Transverse colon (tissue), 4 donors: ENCODE data around the gene CDYL. TPM values are rescaled to one million over a fixed set of nuclear protein-coding genes. Genes with fewer than 3 reads are reported as not detected.
A peak's percentile ranks its signal among the peaks of the same experiment; 100 is the strongest.

Experiments
- DNase-seq: peaks from one replicate; pipeline ENCODE4 v3.0.0-alpha.2; 2019
- H3K27ac ChIP-seq, 4 donors: fragments of 200-600 bp; sonication (generic); 2 replicates each; pipeline ENCODE4 v1.5.1; 2016 to 2018; ENCODE audit warnings: inconsistent platforms in 4 of 4
- H3K27me3 ChIP-seq: fragments of 200-600 bp; sonication (generic); 2 replicates; pipeline ENCODE4 v1.5.1; 2017; ENCODE audit warnings: inconsistent platforms
- H3K36me3 ChIP-seq, 4 donors: fragments of 200-600 bp; sonication (generic); 2 replicates each; pipeline ENCODE4 v1.5.1; 2017 to 2019; ENCODE audit warnings: inconsistent platforms in 4 of 4
- H3K4me1 ChIP-seq, 4 donors: fragments of 200-600 bp; sonication (generic); 2 replicates each; pipeline ENCODE4 v1.5.1; 2017 to 2020; ENCODE audit warnings: inconsistent platforms in 4 of 4
- H3K4me3 ChIP-seq, 4 donors: fragments of 200-600 bp; sonication (generic); 1 replicate in 1 of 4; 2 replicates in 3 of 4; pipeline versions ENCODE4 v1.5.1 to v1.6.1; 2017 to 2019; ENCODE audit warnings: inconsistent platforms in 4 of 4
- H3K9me3 ChIP-seq, 2 donors: fragments of 200-600 bp; sonication (generic); 2 replicates each; pipeline ENCODE4 v1.5.1; 2017 to 2019; ENCODE audit warnings: inconsistent platforms in 2 of 2
- CTCF ChIP-seq, 5 experiments: fragments of 200-600 bp in 3 of 5; fragments of 450-650 bp in 2 of 5; sonication (generic) in 3 of 5; IDR thresholded peaks; 1 replicate in 2 of 5; 2 replicates in 3 of 5; pipeline ENCODE4 v1.5.1; 2016 to 2017; ENCODE audit warnings: antibody characterized with exemption in 5 of 5, inconsistent platforms in 3 of 5, mild to moderate bottlenecking in 2 of 5, moderate library complexity in 1 of 5
- EP300 ChIP-seq: sonication (generic); formaldehyde crosslinking; IDR thresholded peaks from one replicate; pipeline ENCODE4 v1.6.1; 2017; ENCODE audit warnings: antibody characterized with exemption, low read depth
- POLR2A ChIP-seq: fragments of 450-650 bp; IDR thresholded peaks from one replicate; pipeline ENCODE4 v1.6.1; 2016; ENCODE audit warnings: antibody characterized with exemption, mild to moderate bottlenecking, moderate library complexity
- POLR2AphosphoS5 ChIP-seq, 3 donors: sonication (generic); formaldehyde crosslinking; IDR thresholded peaks; one replicate each; pipeline ENCODE4 v1.6.1; 2016; ENCODE audit warnings: antibody characterized with exemption in 3 of 3
- WGBS, 2 donors: methylation state at CpG; one replicate each; pipeline ENCODE4 v1.1.5; 2018; ENCODE audit warnings: low coverage in 1 of 2; 5-methylcytosine and 5-hydroxymethylcytosine counted together
- in situ Hi-C, 4 donors: fragments of 200-750 bp; cut with MboI; loops; one replicate each; pipeline versions ENCODE4 v1.15.0 to v1.15.1; 2017; ENCODE audit warnings: low sequenced_read_pairs in 3 of 4, low pct_ligation_motif_present in 1 of 4, low pct_unique_long_range_greater_than_20kb in 1 of 4
- intact Hi-C: fragments of 100-400 bp; cut with DNase I; formaldehyde crosslinking; loops from one replicate; pipeline ENCODE4 v1.15.1; 2023; ENCODE audit warnings: low total_unique reads
- total RNA-seq, 4 donors: library from RNA; depleted of rRNA; stranded (reverse); fragments of >200 nt; gene quantifications; one replicate each; pipeline ENCODE4 v1.1.0, GENCODE V29; 2016

Gene CDYL
- total RNA-seq, 4 donors from 2014 or later = 23.6 to 40.8 (median 30.0) TPM

- Histone ChIP-seq H3K27ac (peak overlapping the region; percentile 62 to 75 (median 73)), H3K4me3 (no peak overlapping the region), H3K4me1 (peaks cover 7 to 43% (median 23%) of the 10 kb centered on the region in 4 donors), H3K9me3 (no peaks in the 10 kb centered on the region), H3K27me3 (no peaks in the 10 kb centered on the region), H3K36me3 (no peaks in the 10 kb centered on the region)
- WGBS, 2 donors = 39 to 64% methylated on average over 3 of the region's 3 CpGs
- intact Hi-C loops (no loop called here), in situ Hi-C loops (no loop called here)
- TF ChIP-seq POLR2A (no peak), POLR2AphosphoS5 (IDR thresholded peaks at IDR 0.05) (peak in 1 of 3 donors; percentile 3)
- no peak for DNase-seq
Observed at GRCh38 chr6:4880363-4880762, 104.2 kb downstream of the CDYL start.

GRCh38 chr6:4883298-4883697, 107.1 kb downstream of the CDYL start:
- WGBS, 2 donors = 65% methylated on average over 3 of the region's 3 CpGs; no CpG with 5 or more reads in 1 of the 2 donors
- TF ChIP-seq CTCF (IDR thresholded peaks at IDR 0.05) (no peak), EP300 (no peak), POLR2A (no peak), POLR2AphosphoS5 (IDR thresholded peaks at IDR 0.05) (no peak)
- Histone ChIP-seq H3K4me3 (no peak overlapping the region), H3K27ac (no peak overlapping the region), H3K9me3 (no peaks in the 10 kb centered on the region), H3K27me3 (no peaks in the 10 kb centered on the region), H3K4me1 (peaks cover 7 to 30% (median 21%) of the 10 kb centered on the region in 4 donors), H3K36me3 (no peaks in the 10 kb centered on the region)
- in situ Hi-C loops (no loop called here), intact Hi-C loops (no loop called here)
- DNase-seq = no peak

- peaks cover 3 to 30% (median 16%) of the 10 kb centered on the region in 4 donors for H3K4me1 ChIP-seq
- no peak for DNase-seq
- no peaks in the 10 kb centered on the region for H3K36me3 ChIP-seq
- intact Hi-C loops (no loop called here), in situ Hi-C loops (no loop called here)
- no peaks in the 10 kb centered on the region for H3K27me3 ChIP-seq
- no peaks in the 10 kb centered on the region for H3K9me3 ChIP-seq
- TF ChIP-seq POLR2AphosphoS5 (IDR thresholded peaks at IDR 0.05) (no peak), CTCF (IDR thresholded peaks at IDR 0.05) (no peak), POLR2A (no peak)
- 73 to 77% methylated on average over 2 to 7 of the region's 7 CpGs for WGBS, 2 donors
- no peak overlapping the region for H3K27ac ChIP-seq
- H3K4me3 ChIP-seq = no peak overlapping the region
Observed at GRCh38 chr6:4884646-4885340, 108.6 kb downstream of the CDYL start.

GRCh38 chr6:4885341-4885933, 109.2 kb downstream of the CDYL start:
- in situ Hi-C loops (no loop called here), intact Hi-C loops (no loop called here)
- no peaks in the 10 kb centered on the region for H3K27me3 ChIP-seq
- H3K27ac ChIP-seq = no peak overlapping the region
- DNase-seq = no peak
- no peak overlapping the region for H3K4me3 ChIP-seq
- WGBS, 2 donors = 76 to 89% methylated on average over 2 to 4 of the region's 4 CpGs
- no peaks in the 10 kb centered on the region for H3K9me3 ChIP-seq
- TF ChIP-seq CTCF (IDR thresholded peaks at IDR 0.05) (no peak), POLR2AphosphoS5 (IDR thresholded peaks at IDR 0.05) (no peak), EP300 (no peak)
- no peaks in the 10 kb centered on the region for H3K36me3 ChIP-seq
- peaks cover 2 to 29% (median 13%) of the 10 kb centered on the region in 4 donors for H3K4me1 ChIP-seq
